NCI-H1930 (cell line): ENCODE measurements around the gene NOS3.
"Not testable (repeated sequence)": the region's sequence is repeated elsewhere in the genome, so short reads cannot be mapped to it uniquely, and the experiment has no call there.

ENCODE experiments used
- DNase-seq, 2 experiments: peaks; one replicate each; lab custom pipeline; 2025; lab: John Stamatoyannopoulos, UW

The NOS3 gene

DNA sequence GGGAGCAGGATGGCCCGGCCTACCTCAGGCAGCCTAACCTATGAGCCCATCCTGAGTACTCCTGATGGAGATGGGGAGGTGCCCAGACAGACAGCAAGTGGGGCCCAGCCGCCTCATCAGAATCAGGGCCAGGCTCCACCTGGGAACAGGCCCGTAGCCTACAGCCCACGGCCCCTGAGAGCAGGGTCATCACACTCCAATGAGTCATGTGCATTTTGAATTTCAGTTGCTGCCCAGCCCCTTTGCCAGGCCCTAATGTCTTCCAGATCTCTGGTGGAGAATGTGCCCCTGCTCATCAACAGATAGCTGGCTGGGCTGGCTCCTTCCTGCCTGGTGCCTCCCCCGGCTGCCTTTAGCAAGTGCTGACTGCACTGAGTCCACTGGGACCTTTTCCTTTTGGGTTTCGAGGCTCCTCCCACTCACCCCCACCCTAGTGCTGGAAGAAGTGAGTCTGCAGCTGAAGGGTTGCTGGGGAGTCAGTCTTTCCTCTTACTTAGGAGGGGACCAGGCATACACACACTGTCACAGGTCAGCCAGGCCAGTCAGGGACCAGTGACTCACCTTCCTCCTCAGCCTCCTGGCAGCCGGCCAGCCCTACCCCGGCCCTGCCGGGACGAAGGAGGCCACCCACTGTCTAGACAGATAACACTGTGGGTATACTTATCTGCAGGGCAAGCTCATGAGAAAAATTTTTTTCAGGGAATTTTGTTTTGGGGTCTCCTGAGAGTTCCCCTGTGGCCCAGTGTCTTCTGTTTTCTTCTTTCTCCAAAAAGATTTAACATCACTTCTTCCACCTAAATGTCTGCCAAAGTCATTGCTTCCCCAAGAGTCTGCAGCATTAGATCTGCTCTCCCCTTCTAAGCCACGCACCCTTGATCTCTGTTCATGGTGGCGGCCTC lies 48.4 kb downstream of the NOS3 start:
- no peak for DNase-seq

DNA sequence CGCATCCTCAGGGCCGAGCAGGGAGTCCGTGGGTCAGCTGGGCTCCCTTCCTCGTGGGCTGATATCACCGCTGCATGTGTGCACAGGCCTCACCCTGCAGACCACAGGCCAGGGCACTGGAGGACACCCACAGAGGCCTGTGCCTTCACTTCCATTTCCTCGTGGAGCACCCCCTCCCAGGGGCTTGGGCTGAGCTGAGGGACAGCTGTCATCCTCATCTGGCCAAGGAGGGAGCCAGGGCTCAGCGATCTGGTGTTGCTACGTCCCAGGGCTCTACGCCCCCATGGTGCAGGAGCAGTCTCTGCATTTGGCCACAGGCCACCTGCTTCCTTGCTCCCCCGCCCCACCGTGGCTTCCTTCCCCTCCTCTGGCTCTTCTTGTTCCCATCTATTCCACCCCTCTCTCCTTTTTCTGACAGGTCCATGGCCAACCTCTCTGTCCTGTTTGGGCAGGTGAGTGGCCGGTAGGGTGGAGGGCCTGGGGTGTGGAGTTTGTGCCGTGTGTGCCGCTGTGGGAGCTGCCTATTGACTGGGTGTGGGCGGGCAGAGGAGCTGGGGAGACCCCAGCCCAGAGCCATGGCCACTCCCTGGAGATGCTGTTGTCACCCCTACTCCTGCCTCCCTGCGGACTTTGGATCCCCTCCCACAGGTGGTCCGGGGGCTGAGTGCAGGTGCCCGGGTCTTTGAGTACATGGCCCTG lies 49.2 kb downstream of the NOS3 start:
- no peak for DNase-seq

DNA sequence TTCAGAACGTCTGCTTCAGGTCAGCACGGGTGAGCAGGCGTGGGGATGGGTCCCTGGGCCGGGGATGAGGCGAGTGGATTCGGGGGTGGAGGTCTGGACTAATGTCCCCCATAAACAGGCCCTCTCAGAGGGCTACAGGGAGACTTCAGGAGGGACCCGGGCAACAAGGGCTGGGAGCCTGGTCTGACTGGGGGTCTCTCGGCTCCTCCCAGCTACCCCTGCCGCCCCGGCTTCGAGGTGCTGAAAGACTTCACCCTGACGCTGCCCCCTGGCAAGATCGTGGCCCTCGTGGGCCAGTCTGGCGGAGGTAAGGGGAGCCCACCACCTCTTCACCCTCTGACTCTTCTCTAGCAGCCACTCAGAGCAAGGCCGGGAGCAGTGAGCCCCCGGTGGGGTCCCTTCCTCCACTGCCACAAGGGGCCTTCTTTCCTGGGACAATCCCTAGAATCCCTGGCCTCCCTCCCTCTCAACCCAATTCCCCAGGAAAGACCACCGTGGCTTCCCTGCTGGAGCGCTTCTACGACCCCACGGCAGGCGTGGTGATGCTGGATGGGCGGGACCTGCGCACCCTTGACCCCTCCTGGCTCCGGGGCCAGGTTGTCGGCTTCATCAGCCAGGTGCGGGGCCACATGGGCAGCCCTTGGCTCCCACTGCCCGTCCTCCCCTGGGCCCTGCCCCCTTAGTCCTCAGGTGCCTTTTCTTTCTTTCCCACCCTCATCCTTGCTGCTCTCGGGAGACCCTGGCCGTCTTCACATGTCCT lies 50.0 kb downstream of the NOS3 start:
- DNase-seq = no peak

- not testable (repeated sequence) for DNase-seq
Observed at GRCh38 chr7:151043449-151043848, 52.6 kb downstream of the NOS3 start.

- DNase-seq = no peak
Observed at GRCh38 chr7:151043959-151044358, 53.1 kb downstream of the NOS3 start.

GRCh38 chr7:151045262-151045661 lies 54.4 kb downstream of the NOS3 start:
- DNase-seq = no peak

DNA sequence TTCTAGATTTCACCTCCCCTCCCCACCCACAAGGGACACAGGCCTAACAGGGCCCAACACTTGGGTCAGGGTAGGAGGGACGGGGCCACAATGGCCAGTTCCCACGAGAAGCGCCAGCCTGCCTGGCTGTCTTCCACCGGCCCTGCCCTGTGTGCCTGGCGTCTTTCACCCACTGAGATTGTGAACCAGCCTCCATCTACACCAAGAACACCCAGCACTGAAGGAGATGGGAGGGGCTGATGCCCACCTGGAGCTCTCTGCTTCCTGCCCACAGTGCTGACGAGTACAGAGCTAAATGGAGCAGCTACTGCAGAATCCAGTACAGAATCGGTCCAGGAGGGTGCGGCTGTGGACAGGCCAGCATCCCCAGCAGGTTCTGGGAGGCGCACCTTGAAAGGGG lies 55.1 kb downstream of the NOS3 start:
- DNase-seq = no peak

DNA sequence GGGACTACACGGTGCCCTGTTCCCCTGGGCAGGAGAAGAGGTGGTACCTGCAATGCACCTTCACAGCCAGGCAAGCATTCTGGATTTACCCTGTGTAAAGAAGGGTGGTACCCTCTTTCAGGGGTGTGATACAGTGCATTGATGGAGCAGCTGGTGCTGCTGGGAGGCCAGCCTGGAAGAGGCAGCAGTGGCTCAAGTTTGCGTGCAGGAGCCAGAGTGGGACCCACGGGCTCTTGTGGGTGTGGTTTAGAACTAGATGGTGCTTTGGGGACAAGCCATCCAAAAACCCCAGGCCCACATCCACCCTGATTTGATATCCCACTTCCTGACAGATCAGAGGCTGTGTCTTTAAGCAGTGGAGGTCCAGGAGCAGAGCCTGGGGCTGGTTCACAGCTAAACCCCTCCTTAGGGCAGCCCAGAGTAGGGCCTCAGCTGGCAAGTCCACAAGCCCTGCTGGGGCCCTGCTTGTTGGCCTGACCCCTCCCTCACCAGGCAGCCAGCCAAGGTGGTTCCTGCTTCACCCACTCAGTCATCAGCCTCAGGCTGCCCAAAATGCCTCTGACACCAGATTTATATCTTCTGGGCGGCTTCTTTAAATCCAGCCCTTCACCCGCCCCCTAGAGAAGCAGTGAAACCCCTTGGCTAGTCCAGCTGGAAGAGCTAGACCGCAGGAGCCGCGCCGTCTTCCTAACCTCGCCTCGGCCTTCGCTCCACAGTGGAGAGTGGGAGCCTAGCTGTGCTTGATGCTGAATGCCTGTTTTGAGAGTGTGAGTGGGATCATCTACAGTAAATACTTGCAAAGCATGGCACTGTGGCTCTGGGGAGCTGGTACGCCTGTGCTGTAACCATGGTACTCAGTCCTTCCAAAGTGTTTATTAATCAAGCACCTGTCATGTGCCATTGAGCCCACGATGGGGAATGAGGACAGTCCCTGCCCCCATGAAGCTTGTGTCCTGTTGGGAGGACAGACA lies 56.1 kb downstream of the NOS3 start:
- no peak for DNase-seq

DNA sequence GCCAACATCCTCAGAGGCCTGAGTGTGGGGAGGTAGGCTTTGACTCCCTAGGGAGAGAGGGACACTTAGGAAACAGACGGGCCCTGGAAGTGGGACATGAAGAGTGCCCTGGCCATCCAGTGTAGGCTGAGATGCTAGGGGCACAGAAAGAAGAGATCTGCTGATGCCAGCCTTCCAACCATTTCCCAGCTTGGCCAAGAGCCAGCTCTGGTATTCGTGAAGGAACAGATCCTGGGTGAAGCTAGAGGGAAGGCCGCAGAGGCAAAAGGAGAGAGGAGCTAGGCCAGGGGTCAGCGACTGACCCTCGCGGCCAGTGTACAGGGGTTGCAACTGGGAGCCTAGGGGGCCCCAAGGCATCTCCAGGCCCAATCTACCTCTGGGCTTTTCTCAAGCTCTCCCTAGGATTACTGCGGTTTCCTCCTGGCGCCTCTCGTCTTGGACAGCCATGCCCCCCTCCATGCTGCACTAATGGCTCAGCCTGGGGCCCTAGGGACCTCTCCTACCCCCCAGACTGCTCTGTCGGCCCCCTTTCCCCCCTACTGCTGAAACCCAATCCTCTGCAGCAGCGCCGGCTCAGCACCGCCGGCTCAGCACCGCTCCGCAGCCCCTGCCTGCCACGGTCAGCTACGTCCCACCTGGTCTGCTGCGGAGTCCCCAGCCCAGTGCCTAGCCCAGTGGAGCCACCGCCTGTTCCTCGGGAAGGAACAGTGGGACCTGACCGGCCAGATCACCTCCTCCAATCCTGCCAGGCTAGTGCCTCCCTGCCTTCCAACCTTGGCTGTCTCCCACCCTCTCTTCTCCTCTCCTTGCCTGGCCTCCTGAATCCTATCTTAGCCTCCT lies 57.4 kb downstream of the NOS3 start, which contains the start of gene ASIC3:
ASIC3 (plus strand) TSS at position 556 of the 840 bp plus-strand sequence. CDS start 355 bp downstream, outside the sequence.
- no peak for DNase-seq

GRCh38 chr7:151048911-151049463 lies 58.2 kb downstream of the NOS3 start:
- DNase-seq = no peak

DNA sequence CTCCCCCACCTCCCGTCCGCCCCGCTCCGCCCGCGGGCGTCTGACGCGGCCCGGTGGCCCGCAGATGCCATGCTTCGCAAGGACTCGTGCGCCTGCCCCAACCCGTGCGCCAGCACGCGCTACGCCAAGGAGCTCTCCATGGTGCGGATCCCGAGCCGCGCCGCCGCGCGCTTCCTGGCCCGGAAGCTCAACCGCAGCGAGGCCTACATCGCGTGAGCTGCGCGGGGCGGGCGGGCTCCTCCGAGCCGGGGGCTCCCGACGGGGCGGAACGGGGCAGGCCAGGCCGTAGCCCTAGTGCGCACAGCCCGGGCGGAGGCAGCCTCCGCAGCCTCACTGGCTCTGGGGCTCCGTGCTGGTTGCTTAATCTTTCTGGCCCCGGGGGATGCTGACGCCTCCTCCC lies 60.3 kb downstream of the NOS3 start:
- no peak for DNase-seq

GRCh38 chr7:151053096-151053495 lies 62.3 kb downstream of the NOS3 start:
- DNase-seq = no peak

DNA sequence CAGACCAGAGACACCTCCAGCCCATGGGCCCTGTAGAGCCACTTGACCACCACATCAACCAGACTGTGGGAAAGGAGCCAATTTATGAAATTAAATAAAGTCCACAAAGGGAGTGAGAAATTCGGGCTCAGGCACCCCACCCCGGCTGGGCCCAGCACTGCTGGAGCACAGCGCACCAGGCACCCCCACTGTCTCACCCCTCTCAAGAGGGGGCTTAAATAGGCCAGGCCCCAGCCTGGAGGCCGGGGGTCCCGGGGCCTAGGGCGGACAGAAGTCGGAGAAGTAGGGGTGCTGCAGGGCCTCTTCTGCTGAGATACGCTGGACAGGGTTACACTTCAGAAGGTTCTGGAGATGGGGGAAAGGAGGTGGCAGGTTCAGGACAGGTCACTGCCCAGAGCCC lies 62.9 kb downstream of the NOS3 start:
- no peak for DNase-seq

GRCh38 chr7:151056283-151056665 lies 65.5 kb downstream of the NOS3 start:
- peak in 1 of 2 experiments; percentile 18 for DNase-seq

DNA sequence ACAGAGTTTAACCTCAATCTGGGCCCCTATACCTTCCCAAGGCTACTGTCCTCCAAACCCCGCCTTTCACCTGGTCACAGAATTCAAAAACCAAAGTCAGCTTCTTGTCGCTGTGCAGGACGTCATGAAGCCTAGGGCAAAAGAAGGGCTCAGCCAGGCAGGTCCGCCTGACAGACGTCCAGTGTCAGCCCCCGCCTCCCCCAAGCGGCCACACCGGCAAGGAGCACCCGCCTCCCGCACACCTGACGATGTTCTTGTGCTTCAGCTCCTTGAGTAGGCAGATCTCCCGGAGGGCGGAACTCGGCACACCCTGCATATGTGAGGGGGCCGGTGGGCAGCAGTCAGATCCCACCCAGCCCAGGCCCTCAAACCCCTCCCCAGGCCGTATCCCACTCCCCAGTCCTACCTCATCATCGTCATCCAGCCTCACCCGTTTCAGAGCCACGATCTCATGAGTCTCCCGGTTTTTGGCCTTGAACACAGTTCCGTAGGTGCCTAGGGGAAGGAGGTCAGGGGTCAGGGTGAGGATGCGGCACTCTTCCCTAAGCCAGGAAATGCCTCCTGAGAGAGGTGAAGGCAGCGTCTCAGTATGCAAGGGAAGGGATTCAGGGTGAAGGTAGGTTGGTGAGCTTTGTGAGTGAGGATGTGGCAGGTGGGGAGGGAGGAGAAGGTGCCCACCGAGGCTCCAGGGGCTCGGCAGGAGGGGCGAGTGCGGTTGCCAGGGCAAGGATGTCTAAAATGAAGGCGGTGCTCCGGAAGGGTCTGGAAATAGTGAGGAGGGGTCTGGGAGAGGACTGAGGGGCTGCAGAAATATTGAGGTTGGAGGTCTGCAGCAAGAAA lies 66.1 kb downstream of the NOS3 start:
- DNase-seq = no peak

- peak; percentile 69 to 70 for DNase-seq
Observed at GRCh38 chr7:151057506-151057988, 66.7 kb downstream of the NOS3 start, which contains the start of gene CDK5. CDK5 (minus strand) TSS chr7:151057897; CDS start chr7:151057848, 49 bp downstream.

- DNase-seq = peak; percentile 100
Observed at GRCh38 chr7:151057989-151058780, 67.4 kb downstream of the NOS3 start.
